Measurements from ENCODE around the gene GPC5. TPM values are rescaled to one million over a fixed set of nuclear protein-coding genes. Genes with fewer than 3 reads are reported as not detected.

Gene GPC5
- total RNA-seq, 2 experiments from 2014 or later: 2.4 TPM; not detected in 1

DNA sequence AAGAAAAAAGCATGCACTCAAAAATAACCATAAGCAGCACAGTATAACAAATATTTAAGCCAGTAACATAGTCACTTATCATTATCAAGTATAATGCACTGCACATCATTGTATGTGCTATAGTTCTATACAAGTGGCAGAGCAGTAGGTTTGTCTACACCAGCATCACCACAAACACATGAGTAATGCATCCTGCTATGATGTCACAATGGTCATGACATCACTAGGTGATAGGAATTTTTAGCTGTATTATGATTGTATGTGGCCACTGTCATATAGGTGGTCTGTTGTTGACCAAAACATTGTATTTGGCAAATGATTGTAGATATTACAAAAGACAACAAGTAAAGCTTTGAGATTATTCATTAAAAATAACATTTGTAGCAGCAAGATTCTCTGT, 967.5 kb downstream of the GPC5 start:
- no peaks in the 10 kb centered on the region for H4K20me1 ChIP-seq (ENCODE audit: insufficient read depth, low read length)
- H2AFZ ChIP-seq (ENCODE audit: low read length): no peak overlapping the region
- intact Hi-C loops (cut with micrococcal nuclease; ENCODE audit: unreplicated experiment): no loop called here
- no peak for DNase-seq (ENCODE audit: low spot score)
- H3K27ac ChIP-seq (ENCODE audit: low read depth, low read length, poor library complexity, severe bottlenecking): no peak overlapping the region
- H3K4me2 ChIP-seq (ENCODE audit: low read length): no peak overlapping the region
- no peaks in the 10 kb centered on the region for H3K4me1 ChIP-seq (ENCODE audit: insufficient read depth, low read length, poor library complexity, severe bottlenecking)
- BruUV-seq (replicated peaks): no TSS peak
- H3K9me2 ChIP-seq (ENCODE audit: insufficient read depth, low read length): peaks cover 12% of the 10 kb centered on the region; the same call in 1 of the 2 replicates
- no peaks in the 10 kb centered on the region for H3K79me2 ChIP-seq (ENCODE audit: insufficient read depth, low read depth, low read length)
- H3K9me3 ChIP-seq (ENCODE audit: low read length): no peaks in the 10 kb centered on the region
- POLR2A ChIA-PET: interaction anchor here (0.6 to 1.2 kb wide), 4 partner anchors 21 to 143 kb away, joined by 3 read pairs; no protein-coding TSS in a partner anchor
- CTCF ChIA-PET (ENCODE audit: unreplicated experiment): no interaction called here
- H3K36me3 ChIP-seq (ENCODE audit: insufficient read depth, low read length): no peaks in the 10 kb centered on the region
- TF ChIP-seq, protein P1, sequence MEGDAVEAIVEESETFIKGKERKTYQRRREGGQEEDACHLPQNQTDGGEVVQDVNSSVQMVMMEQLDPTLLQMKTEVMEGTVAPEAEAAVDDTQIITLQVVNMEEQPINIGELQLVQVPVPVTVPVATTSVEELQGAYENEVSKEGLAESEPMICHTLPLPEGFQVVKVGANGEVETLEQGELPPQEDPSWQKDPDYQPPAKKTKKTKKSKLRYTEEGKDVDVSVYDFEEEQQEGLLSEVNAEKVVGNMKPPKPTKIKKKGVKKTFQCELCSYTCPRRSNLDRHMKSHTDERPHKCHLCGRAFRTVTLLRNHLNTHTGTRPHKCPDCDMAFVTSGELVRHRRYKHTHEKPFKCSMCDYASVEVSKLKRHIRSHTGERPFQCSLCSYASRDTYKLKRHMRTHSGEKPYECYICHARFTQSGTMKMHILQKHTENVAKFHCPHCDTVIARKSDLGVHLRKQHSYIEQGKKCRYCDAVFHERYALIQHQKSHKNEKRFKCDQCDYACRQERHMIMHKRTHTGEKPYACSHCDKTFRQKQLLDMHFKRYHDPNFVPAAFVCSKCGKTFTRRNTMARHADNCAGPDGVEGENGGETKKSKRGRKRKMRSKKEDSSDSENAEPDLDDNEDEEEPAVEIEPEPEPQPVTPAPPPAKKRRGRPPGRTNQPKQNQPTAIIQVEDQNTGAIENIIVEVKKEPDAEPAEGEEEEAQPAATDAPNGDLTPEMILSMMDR (conservative IDR thresholded peaks at IDR 0.05; ENCODE audit: low read length): no peak
- TF ChIP-seq EZH2phosphoT487 (IDR thresholded peaks at IDR 0.05; ENCODE audit: borderline replicate concordance, low read depth, low read length): no peak
- H3K4me3 ChIP-seq (ENCODE audit: low read depth, low read length, poor library complexity, severe bottlenecking): no peak overlapping the region

DNA sequence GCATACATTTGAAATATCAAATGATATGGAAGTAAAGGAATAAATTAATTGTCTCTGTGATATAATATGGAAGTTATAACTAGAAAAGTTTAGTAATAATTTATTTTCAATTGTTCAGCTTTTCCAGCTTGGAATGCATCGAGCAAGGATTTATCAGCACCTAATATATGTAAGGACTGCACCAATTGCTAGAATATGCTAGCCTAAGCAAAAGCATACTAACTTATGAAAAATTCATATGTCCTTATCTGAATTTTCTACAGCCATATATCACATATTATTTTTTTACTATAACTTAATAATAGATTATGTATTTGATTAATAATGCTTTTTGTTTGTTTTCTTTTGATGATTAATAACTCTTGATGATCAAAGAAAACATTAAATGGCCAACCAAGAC, 979.0 kb downstream of the GPC5 start:
- Histone ChIP-seq H3K4me3 (ENCODE audit: low read depth, low read length, poor library complexity, severe bottlenecking) (no peak overlapping the region), H2AFZ (ENCODE audit: low read length) (no peak overlapping the region), H3K27ac (ENCODE audit: low read depth, low read length, poor library complexity, severe bottlenecking) (no peak overlapping the region), H3K9me2 (ENCODE audit: insufficient read depth, low read length) (no peaks in the 10 kb centered on the region), H4K20me1 (ENCODE audit: insufficient read depth, low read length) (no peaks in the 10 kb centered on the region), H3K4me2 (ENCODE audit: low read length) (no peak overlapping the region), H3K4me1 (ENCODE audit: insufficient read depth, low read length, poor library complexity, severe bottlenecking) (no peaks in the 10 kb centered on the region), H3K36me3 (ENCODE audit: insufficient read depth, low read length) (no peaks in the 10 kb centered on the region), H3K79me2 (ENCODE audit: insufficient read depth, low read depth, low read length) (no peaks in the 10 kb centered on the region), H3K9me3 (ENCODE audit: low read length) (peaks cover 6% of the 10 kb centered on the region)
- TF ChIP-seq, protein P1 (conservative IDR thresholded peaks at IDR 0.05; ENCODE audit: low read length): no peak
- TF ChIP-seq EZH2phosphoT487 (IDR thresholded peaks at IDR 0.05; ENCODE audit: borderline replicate concordance, low read depth, low read length): no peak
- ChIA-PET POLR2A (interaction anchor here (0.6 to 1.6 kb wide), 5 partner anchors 9 to 28 kb away, joined by 3 to 5 read pairs (median 4); no protein-coding TSS in a partner anchor), CTCF (ENCODE audit: unreplicated experiment) (interaction anchor here (1.0 kb wide), 1 partner anchor 25 kb away, joined by 3 read pairs; no protein-coding TSS in a partner anchor)
- intact Hi-C loops (cut with micrococcal nuclease; ENCODE audit: unreplicated experiment): no loop called here
- no TSS peak for BruUV-seq (replicated peaks)
- no peak for DNase-seq (ENCODE audit: low spot score)

DNA sequence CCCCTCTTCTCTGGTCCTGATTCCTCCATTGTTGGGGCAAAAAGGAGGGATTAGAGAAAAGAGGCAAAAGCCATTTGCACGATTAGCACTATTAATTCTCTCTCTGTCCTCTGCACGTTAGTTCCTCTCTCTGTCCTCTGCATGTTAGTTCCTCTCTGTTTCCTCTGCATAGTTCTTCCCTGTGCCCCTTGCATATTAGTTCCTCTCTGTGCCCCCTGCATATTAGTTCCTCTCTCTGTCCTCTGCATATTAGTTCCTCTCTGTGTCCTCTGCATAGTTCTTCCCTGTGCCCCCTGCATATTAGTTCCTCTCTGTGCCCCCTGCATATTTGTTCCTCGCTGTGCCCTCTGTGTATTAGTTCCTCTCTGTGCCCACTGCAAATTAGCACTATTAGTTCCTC, 981.0 kb downstream of the GPC5 start:
- H3K4me2 ChIP-seq (ENCODE audit: low read length): no peak overlapping the region
- no peaks in the 10 kb centered on the region for H4K20me1 ChIP-seq (ENCODE audit: insufficient read depth, low read length)
- peaks cover 6% of the 10 kb centered on the region for H3K9me3 ChIP-seq (ENCODE audit: low read length)
- TF ChIP-seq EZH2phosphoT487 (IDR thresholded peaks at IDR 0.05; ENCODE audit: borderline replicate concordance, low read depth, low read length): no peak
- TF ChIP-seq, protein P1 (conservative IDR thresholded peaks at IDR 0.05; ENCODE audit: low read length): no peak
- no peaks in the 10 kb centered on the region for H3K36me3 ChIP-seq (ENCODE audit: insufficient read depth, low read length)
- H2AFZ ChIP-seq (ENCODE audit: low read length): peak overlapping the region; percentile 1; the same call in 1 of the 2 replicates
- H3K79me2 ChIP-seq (ENCODE audit: insufficient read depth, low read depth, low read length): no peaks in the 10 kb centered on the region
- no peak overlapping the region for H3K27ac ChIP-seq (ENCODE audit: low read depth, low read length, poor library complexity, severe bottlenecking)
- POLR2A ChIA-PET: interaction anchor here (0.6 to 1.4 kb wide), 3 partner anchors 9 to 84 kb away, joined by 3 to 9 read pairs (median 7); no protein-coding TSS in a partner anchor
- no peaks in the 10 kb centered on the region for H3K4me1 ChIP-seq (ENCODE audit: insufficient read depth, low read length, poor library complexity, severe bottlenecking)
- BruUV-seq (replicated peaks): no TSS peak
- no peaks in the 10 kb centered on the region for H3K9me2 ChIP-seq (ENCODE audit: insufficient read depth, low read length)
- no peak overlapping the region for H3K4me3 ChIP-seq (ENCODE audit: low read depth, low read length, poor library complexity, severe bottlenecking)
- intact Hi-C loops (cut with micrococcal nuclease; ENCODE audit: unreplicated experiment): no loop called here
- no peak for DNase-seq (ENCODE audit: low spot score)
- CTCF ChIA-PET (ENCODE audit: unreplicated experiment): no interaction called here

Data from OCI-LY7 (cell line).